HepG2 (cell line): ENCODE measurements around the gene SLC16A13. TPM values are rescaled to one million over a fixed set of nuclear protein-coding genes. Genes with fewer than 3 reads are reported as not detected.

Experiments
- BCLAF1 ChIP-seq: fragments of 450-650 bp; IDR thresholded peaks from 2 replicates; pipeline ENCODE4 v1.6.1; 2017; ENCODE audit warnings: mild to moderate bottlenecking
- CCDC6 ChIP-seq: sonication (generic); formaldehyde crosslinking; IDR thresholded peaks from 2 replicates; pipeline ENCODE4 v1.8.1; 2022; ENCODE audit warnings: mild to moderate bottlenecking, missing genetic modification reagents, moderate library complexity
- E2F5 ChIP-seq: sonication (generic); formaldehyde crosslinking; conservative IDR thresholded peaks from 2 replicates; pipeline ENCODE4 v1.4.0; 2020; ENCODE audit warnings: missing genetic modification reagents
- FOXK1 ChIP-seq: sonication (generic); formaldehyde crosslinking; IDR thresholded peaks from 2 replicates; pipeline ENCODE4 v1.4.0; 2020; ENCODE audit warnings: low read depth, missing genetic modification reagents, borderline replicate concordance
- GPBP1L1 ChIP-seq: sonication (generic); formaldehyde crosslinking; IDR thresholded peaks from 2 replicates; pipeline ENCODE4 v1.5.0; 2020; ENCODE audit warnings: mild to moderate bottlenecking, missing genetic modification reagents
- HCFC1 ChIP-seq: fragments of 150-350 bp; IDR thresholded peaks from 2 replicates; pipeline ENCODE4 v1.6.1; 2014; ENCODE audit warnings: low read depth, low read length
- IRF9 ChIP-seq: sonication (generic); formaldehyde crosslinking; IDR thresholded peaks from 2 replicates; pipeline ENCODE4 v1.8.0; 2022; ENCODE audit warnings: missing genetic modification reagents, mild to moderate bottlenecking, borderline replicate concordance
- MAX ChIP-seq: IDR thresholded peaks from 2 replicates; pipeline ENCODE4 v1.6.1; 2012; ENCODE audit warnings: inconsistent platforms
- MZF1 ChIP-seq: sonication (generic); formaldehyde crosslinking; IDR thresholded peaks from 2 replicates; pipeline ENCODE4 v1.8.1; 2023; ENCODE audit warnings: mild to moderate bottlenecking, missing genetic modification reagents, borderline replicate concordance
- NR3C1 ChIP-seq: sonication (generic); formaldehyde crosslinking; IDR thresholded peaks from 2 replicates; pipeline ENCODE4 v1.4.0; 2020; ENCODE audit warnings: missing genetic modification reagents
- RBAK ChIP-seq: sonication (generic); formaldehyde crosslinking; IDR thresholded peaks from 2 replicates; pipeline ENCODE4 v1.5.1; 2020; ENCODE audit warnings: mild to moderate bottlenecking, missing genetic modification reagents
- RFX3 ChIP-seq: IDR thresholded peaks from 2 replicates; pipeline ENCODE4 v1.6.1; 2016; ENCODE audit warnings: missing biosample characterization, missing genetic modification reagents
- SMAD9 ChIP-seq: sonication (generic); formaldehyde crosslinking; IDR thresholded peaks from 2 replicates; pipeline ENCODE4 v1.5.1; 2020; ENCODE audit warnings: mild to moderate bottlenecking, missing genetic modification reagents
- SMC3 ChIP-seq: IDR thresholded peaks from 2 replicates; pipeline ENCODE4 v1.6.1; 2011; ENCODE audit warnings: low read length, improper control_type of control experiment
- TEF ChIP-seq: sonication (generic); formaldehyde crosslinking; IDR thresholded peaks from 2 replicates; pipeline ENCODE4 v1.5.0; 2020; ENCODE audit warnings: missing genetic modification reagents
- TRIM24 ChIP-seq: sonication (generic); formaldehyde crosslinking; IDR thresholded peaks from 2 replicates; pipeline ENCODE4 v1.8.0; 2022; ENCODE audit warnings: mild to moderate bottlenecking, missing genetic modification reagents
- XRCC5 ChIP-seq: fragments of 200-400 bp; formaldehyde crosslinking; optimal IDR thresholded peaks from 2 replicates; pipeline ENCODE3; 2017; ENCODE audit warnings: mild to moderate bottlenecking, low read length
- ZBTB7A ChIP-seq: sonication (generic); formaldehyde crosslinking; IDR thresholded peaks from 2 replicates; pipeline ENCODE4 v1.8.0; 2022; ENCODE audit warnings: mild to moderate bottlenecking, missing genetic modification reagents
- ZFYVE20 ChIP-seq: sonication (generic); formaldehyde crosslinking; IDR thresholded peaks from 2 replicates; pipeline ENCODE4 v1.8.0; 2023; ENCODE audit warnings: low read depth, mild to moderate bottlenecking, moderate library complexity, missing genetic modification reagents, borderline replicate concordance
- ZNF296 ChIP-seq: sonication (generic); formaldehyde crosslinking; conservative IDR thresholded peaks from 2 replicates; pipeline ENCODE4 v1.5.0; 2020; ENCODE audit warnings: mild to moderate bottlenecking, missing genetic modification reagents
- ZNF354B ChIP-seq: sonication (generic); formaldehyde crosslinking; IDR thresholded peaks from 2 replicates; pipeline ENCODE4 v1.8.0; 2022; ENCODE audit warnings: mild to moderate bottlenecking, missing genetic modification reagents
- ZNF589 ChIP-seq: sonication (generic); formaldehyde crosslinking; conservative IDR thresholded peaks from 2 replicates; pipeline ENCODE4 v1.8.0; 2022; ENCODE audit warnings: mild to moderate bottlenecking, moderate library complexity, missing genetic modification reagents
- ZNF737 ChIP-seq: sonication (generic); formaldehyde crosslinking; IDR thresholded peaks from 2 replicates; pipeline ENCODE4 v1.5.0; 2020; ENCODE audit warnings: missing genetic modification reagents, mild to moderate bottlenecking, borderline replicate concordance
- ZSCAN22 ChIP-seq: sonication (generic); formaldehyde crosslinking; IDR thresholded peaks from 2 replicates; pipeline ENCODE4 v1.4.0; 2020; ENCODE audit warnings: mild to moderate bottlenecking, missing genetic modification reagents
- polyA plus RNA-seq, 8 experiments: library from polyadenylated mRNA; depleted of rRNA in 3 of 8; stranded (reverse) in 7 of 8; unstranded in 1 of 8; fragments of >200 nt; fragmentation: Illumina TruSeq in 4 of 8; extraction: Trizol in 4 of 8; gene quantifications; 2 replicates each; pipeline versions ENCODE4 v1.2.1 to v1.2.3, GENCODE V29; 2011 to 2016; ENCODE audit warnings: low read depth in 4 of 8, missing spikeins in 1 of 8, mixed read lengths in 1 of 8; ENCODE audit not compliant: insufficient read depth in 1 of 8
- total RNA-seq, 5 experiments: library from RNA; depleted of rRNA; stranded (reverse); fragments of >200 nt; fragmentation: Illumina TruSeq; extraction: Trizol; gene quantifications; 2 replicates each; pipeline ENCODE4 v1.2.3, GENCODE V29; 2016; ENCODE audit warnings: low read depth in 1 of 5

SLC16A13 gene
- total and polyA plus RNA-seq, 2 of the 13 experiments (the other 11 are each of a cell fraction or from before 2014, with no cell fraction given): 2.2 to 3.0 TPM

GRCh38 chr17:7014261-7014994 is 21.4 kb upstream of the SLC16A13 start (continued):
- TF ChIP-seq TEF (CRISPR knock-in tag) (no peak), ZNF354B (CRISPR knock-in tag) (no peak), SMC3 (no peak), TRIM24 (CRISPR knock-in tag) (no peak), ZNF737 (CRISPR knock-in tag) (no peak), E2F5 (CRISPR knock-in tag) (no peak), RFX3 (no peak), NR3C1 (CRISPR knock-in tag) (no peak), BCLAF1 (no peak), ZBTB7A (peak; percentile 56), ZSCAN22 (CRISPR knock-in tag) (no peak), MZF1 (CRISPR knock-in tag) (no peak), ZFYVE20 (CRISPR knock-in tag) (no peak), MAX (no peak; the same call in 1 of the 2 replicates), SMAD9 (CRISPR knock-in tag) (0 out of 2 replicates have a peak, but pooled peaks have one; percentile 42), CCDC6 (CRISPR knock-in tag) (peak; percentile 84), RBAK (CRISPR knock-in tag) (no peak), ZNF589 (CRISPR knock-in tag) (0 out of 2 replicates have a peak, but pooled peaks have one; percentile 57), ZNF296 (no peak), IRF9 (CRISPR knock-in tag) (peak; percentile 64), XRCC5 (peak; percentile 61), HCFC1 (peak; percentile 36; the same call in 1 of the 2 replicates), GPBP1L1 (CRISPR knock-in tag) (no peak), FOXK1 (CRISPR knock-in tag) (peak; percentile 79)
